B cell (primary cell): Measurements from ENCODE around the gene FCGBP.

Source experiments
- EZH2 ChIP-seq: IDR thresholded peaks from 2 replicates; pipeline ENCODE4 v1.6.1; 2012; ENCODE audit warnings: borderline replicate concordance, low read depth, mild to moderate bottlenecking, moderate library complexity, low read length; ENCODE audit not compliant: insufficient read depth, poor library complexity, severe bottlenecking
- TF ChIP-seq, protein P1 (sequence below): fragments of 200-600 bp; IDR thresholded peaks from one replicate; pipeline ENCODE4 v1.8.0; 2022; ENCODE audit warnings: antibody characterized with exemption, mild to moderate bottlenecking

- TF ChIP-seq EZH2 = no peak
- TF ChIP-seq, protein P1, sequence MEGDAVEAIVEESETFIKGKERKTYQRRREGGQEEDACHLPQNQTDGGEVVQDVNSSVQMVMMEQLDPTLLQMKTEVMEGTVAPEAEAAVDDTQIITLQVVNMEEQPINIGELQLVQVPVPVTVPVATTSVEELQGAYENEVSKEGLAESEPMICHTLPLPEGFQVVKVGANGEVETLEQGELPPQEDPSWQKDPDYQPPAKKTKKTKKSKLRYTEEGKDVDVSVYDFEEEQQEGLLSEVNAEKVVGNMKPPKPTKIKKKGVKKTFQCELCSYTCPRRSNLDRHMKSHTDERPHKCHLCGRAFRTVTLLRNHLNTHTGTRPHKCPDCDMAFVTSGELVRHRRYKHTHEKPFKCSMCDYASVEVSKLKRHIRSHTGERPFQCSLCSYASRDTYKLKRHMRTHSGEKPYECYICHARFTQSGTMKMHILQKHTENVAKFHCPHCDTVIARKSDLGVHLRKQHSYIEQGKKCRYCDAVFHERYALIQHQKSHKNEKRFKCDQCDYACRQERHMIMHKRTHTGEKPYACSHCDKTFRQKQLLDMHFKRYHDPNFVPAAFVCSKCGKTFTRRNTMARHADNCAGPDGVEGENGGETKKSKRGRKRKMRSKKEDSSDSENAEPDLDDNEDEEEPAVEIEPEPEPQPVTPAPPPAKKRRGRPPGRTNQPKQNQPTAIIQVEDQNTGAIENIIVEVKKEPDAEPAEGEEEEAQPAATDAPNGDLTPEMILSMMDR = no peak
These were observed 9.5 kb downstream of the FCGBP start for GRCh38 chr19:39924952-39925351.
